T-helper 22 cell (primary cell): ENCODE measurements around the gene NLRP9.
"Not testable (repeated sequence)": the region's sequence is repeated elsewhere in the genome, so short reads cannot be mapped to it uniquely, and the experiment has no call there.

Source experiments
- DNase-seq: peaks from one replicate; pipeline ENCODE4 v3.0.0-alpha.2; 2020; ENCODE audit warnings: low read depth

The NLRP9 gene

DNA sequence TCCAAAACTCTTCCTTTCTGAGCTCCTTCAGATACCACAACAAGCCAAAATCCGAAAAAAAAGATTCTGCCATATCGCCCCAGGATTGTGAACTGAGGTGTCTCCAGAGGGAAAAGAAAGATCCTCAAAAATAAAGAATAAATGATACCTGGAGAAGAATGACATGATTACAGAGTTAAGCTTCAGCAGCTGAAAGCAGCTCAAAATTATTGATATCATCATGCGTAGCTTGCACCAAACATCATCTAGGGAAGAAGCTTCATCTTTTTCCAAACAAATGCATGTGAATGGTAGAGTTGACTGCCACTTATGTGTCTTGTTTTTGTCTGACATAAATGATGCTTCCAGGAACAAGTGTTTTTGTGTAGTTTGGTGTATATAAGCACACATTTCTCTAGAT, at the start of gene NLRP9:
TSS of gene NLRP9 (minus strand) at position 101 of the 400 bp plus-strand sequence. CDS start at position 73, 28 bp downstream.
- no peak for DNase-seq

DNA sequence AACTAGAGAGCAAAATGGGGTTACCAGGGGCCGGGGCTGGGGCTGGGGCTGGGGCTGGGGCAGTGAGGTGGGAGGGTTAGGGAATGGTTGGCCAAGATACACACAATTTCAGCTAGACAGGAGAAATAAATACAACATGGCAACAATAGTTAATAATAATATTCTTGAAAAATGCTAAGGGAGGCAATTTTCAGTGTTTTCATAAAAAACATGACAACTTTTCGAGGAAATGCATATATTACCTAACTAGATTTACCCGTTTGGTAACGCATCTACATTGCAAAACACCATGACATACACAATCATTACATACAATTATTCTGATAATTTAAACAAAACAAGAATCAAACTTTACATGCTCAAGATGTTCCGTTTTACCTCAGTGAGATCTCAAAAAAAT, 42.9 kb upstream of the NLRP9 start:
- no peak for DNase-seq

DNA sequence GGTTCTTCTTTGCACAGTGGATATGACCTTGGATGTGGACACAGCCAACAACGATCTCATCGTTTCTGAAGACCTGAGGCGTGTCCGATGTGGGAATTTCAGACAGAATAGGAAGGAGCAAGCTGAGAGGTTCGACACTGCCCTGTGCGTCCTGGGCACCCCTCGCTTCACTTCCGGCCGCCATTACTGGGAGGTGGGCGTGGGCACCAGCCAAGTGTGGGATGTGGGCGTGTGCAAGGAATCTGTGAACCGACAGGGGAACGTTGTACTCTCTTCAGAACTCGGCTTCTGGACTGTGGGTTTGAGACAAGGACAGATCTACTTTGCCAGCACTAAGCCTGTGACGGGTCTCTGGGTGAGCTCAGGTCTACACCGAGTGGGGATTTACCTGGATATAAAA, 40.1 kb upstream of the NLRP9 start:
- DNase-seq, result no peak

DNA sequence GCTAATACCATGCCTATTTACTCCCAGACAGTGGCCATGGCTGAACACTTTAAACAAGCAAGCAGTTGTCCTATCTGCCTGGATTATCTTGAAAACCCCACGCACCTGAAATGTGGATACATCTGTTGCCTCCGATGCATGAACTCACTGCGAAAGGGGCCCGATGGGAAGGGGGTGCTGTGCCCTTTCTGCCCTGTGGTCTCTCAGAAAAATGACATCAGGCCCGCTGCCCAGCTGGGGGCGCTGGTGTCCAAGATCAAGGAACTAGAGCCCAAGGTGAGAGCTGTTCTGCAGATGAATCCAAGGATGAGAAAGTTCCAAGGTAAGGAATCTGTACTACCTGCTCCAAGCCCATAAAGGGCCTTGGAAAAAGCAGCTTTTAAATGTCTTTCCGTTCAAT, 39.3 kb upstream of the NLRP9 start:
- DNase-seq, result no peak

DNA sequence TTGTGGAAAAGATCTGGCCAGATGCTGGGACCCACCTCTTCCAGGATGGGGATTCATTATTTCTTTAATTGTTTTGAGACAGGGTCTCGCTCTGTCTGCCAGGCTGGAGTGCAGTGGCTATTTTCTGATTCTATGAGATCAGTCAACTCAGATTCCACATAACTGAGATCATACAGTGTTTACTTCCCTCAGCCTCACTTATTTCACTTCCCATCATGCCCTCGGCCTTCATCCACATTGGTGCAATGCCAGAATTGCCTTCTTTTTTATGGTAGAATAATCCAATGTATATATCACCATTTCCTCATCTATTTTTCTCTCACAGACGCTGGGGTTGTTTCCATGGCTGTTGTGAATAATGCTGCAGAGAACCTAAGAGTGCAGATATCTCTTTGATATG, 31.4 kb upstream of the NLRP9 start:
- DNase-seq, result not testable (repeated sequence)

DNA sequence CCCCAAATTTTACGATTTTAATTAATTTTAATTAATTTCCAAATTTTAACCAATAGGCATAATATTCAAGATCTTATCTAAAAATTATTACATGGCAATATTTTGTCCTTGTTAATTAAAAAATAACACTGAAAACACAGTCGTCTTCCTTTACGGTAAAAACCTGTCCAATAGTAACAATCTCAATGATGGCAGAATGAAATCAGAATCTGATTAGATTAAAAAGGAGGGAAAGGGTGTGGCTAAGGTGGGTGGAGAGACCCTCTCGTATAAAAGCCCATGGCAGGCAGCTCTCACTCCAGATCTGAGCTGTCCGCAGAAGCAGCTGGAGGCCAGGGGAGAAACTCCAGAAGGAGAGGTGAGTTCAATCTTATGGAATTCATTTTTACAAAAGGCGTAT, 30.6 kb upstream of the NLRP9 start, which contains the start of gene RFPL4AL1:
TSS of gene RFPL4AL1 (plus strand) at position 301 of the 400 bp plus-strand sequence. CDS start 2,687 bp downstream, outside the sequence.
- DNase-seq, result not testable (repeated sequence)

DNA sequence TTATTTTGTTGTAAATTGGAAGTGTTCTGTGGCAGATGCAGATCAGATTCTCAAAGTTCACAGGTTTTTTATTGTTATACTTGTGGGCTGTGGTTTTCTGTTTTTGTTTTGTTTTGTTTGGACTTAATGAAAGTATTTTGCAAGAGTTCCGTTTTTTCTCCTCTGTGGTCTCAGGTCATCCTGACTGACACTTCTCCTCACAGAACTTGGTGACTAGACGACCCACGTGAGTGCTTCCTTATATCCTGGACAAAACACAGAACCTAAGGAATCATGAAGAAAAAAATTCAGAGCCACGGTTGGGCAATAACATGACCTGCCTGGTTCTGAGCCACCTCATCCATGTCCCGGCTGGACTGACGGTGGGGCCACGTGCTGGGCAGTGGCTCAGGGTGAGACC, 28.3 kb upstream of the NLRP9 start:
- no peak for DNase-seq

DNA sequence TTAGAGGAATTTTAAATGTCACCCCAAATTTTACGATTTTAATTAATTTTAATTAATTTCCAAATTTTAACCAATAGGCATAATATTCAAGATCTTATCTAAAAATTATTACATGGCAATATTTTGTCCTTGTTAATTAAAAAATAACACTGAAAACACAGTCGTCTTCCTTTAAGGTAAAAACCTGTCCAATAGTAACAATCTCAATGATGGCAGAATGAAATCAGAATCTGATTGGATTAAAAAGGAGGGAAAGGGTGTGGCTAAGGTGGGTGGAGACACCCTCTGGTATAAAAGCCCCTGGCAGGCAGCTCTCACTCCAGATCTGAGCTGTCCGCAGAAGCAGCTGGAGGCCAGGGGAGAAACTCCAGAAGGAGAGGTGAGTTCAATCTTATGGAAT, 20.6 kb upstream of the NLRP9 start, which contains the start of gene RFPL4A:
TSS of gene RFPL4A (plus strand) at position 301 of the 400 bp plus-strand sequence. CDS start 2,704 bp downstream, outside the sequence.
- not testable (repeated sequence) for DNase-seq

DNA sequence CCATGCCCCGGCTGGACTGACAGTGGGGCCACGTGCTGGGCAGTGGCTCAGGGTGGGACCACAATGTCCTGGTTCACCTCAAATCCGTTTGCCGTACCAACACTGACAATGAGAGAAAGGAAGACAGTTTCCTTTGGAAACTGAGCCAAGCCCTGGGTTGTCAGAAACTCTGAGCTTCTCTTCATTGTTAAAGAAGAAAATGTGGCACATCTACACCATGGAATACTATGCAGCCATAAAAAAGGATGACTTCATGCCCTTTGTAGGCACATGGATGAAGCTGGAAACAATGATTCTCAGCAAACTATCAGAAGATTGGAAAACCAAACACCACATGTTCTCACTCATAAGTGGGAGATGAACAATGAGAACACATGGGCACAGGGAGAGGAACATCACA, 18.6 kb upstream of the NLRP9 start:
- not testable (repeated sequence) for DNase-seq

DNA sequence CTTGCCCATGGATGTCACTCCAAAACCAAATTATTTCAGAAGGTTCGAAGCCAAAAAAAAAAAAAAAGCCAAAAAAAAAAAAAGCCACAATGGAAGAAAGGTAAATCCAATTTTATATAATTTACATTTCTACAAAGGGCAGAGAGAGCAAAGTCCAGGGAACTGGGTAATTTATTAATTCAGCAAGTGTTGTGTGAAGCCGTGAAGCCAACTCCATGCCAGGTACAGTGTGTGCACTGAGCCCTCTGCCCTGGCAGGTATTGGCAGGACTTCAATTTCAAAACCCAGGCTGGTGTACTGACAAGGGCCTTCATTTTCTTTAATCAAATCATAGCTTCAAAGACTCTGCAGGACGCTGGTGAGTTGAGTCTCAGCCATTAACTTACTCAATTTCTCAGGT, 15.2 kb upstream of the NLRP9 start:
- DNase-seq, result no peak

DNA sequence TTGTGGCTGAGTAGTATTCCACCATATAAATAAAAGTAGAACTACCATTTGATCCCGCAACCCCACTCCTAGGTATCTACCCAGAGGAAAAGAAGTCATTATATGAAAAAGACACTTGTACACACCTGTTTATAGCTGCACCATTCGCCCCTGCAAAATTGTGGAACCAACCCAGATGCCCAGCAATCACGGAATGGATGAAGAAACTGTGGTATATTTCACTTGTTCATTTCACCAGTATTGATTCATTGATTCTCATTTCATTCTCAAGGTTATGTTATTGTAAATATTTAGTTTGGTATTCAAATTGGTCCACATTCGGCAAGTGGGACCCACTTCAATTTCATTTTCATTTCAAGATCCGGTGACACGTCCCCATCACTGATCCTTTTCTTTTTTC, 12.5 kb upstream of the NLRP9 start:
- DNase-seq, result no peak

DNA sequence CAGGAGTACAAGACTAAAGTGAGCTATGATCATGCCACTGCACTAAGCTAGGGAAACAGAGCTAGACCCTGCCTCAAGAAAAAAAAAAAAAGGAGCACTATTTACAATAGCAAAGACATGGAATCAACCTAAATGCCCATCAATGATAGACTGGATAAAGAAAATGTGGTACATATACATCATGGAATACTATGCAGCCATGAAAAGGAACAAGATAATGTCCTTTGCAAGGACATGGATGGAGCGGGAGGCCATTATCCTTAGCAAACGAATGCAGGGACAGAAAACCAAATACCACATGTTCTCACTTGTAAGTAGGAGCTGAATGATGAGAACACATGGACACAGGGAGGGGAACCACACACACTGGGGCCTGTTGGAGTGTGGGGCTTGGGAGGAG, 7.8 kb downstream of the NLRP9 start:
- not testable (repeated sequence) for DNase-seq

DNA sequence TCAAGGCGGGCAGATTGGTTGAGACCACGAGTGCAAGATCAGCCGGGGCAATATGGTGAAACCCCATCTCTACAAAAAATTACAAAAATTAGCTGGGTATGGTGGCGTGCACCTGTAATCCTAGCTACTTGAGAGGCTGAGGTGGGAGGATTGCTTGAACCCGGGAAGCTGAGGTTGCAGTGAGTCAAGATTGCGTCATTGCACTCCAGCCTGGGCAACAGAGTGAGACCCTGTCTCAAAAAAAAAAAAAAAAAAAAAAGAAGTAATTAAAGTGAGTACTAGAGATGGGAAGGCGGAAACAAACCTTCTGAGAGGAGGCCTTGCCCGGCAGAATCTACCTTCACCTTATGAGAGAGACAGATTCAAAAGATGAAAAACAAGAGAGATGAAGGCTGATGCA, 14.7 kb downstream of the NLRP9 start:
- DNase-seq, result no peak

DNA sequence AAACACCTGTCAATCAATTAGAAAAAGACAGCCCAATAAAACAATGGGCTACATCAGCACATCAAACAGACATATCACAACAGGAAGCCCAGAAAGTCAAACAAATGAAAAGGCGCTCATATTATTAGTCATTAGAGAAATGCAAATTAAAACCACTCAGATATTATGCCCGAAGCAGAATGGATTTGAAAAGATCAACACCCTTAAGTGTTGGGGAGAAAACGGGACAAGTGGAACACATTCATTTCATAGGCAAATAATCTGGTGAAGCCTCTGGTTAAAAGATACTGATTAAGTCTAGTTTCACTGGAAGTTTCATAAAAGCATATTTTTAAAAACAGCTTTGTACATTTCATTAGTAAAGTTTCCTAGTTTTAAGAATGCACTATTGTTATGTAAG, 17.4 kb downstream of the NLRP9 start:
- DNase-seq, result no peak

DNA sequence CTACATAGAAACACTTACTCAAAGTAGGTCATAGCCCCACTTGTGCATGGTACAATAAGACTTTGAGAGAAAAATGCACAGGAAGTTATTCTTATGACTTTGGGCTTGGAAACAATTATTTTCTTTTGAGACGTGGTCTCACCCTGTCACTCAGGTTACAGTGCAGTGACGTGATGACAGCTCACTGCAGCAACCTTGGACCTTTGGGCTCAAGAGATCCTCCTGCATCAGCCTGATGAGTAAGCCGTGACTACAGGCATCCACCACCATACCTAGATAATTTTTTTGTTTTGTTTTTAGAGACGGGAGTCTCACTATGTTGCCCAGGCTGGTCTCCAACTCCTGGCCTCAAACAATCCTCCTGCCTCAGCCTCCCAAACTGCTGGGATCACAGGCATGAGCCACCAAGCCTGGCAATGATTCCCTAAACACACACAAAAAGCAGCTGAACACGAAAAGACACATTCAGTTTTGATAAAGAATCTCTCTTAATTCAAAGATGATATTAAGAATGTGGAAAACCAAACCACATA, 17.9 kb downstream of the NLRP9 start:
- no peak for DNase-seq

DNA sequence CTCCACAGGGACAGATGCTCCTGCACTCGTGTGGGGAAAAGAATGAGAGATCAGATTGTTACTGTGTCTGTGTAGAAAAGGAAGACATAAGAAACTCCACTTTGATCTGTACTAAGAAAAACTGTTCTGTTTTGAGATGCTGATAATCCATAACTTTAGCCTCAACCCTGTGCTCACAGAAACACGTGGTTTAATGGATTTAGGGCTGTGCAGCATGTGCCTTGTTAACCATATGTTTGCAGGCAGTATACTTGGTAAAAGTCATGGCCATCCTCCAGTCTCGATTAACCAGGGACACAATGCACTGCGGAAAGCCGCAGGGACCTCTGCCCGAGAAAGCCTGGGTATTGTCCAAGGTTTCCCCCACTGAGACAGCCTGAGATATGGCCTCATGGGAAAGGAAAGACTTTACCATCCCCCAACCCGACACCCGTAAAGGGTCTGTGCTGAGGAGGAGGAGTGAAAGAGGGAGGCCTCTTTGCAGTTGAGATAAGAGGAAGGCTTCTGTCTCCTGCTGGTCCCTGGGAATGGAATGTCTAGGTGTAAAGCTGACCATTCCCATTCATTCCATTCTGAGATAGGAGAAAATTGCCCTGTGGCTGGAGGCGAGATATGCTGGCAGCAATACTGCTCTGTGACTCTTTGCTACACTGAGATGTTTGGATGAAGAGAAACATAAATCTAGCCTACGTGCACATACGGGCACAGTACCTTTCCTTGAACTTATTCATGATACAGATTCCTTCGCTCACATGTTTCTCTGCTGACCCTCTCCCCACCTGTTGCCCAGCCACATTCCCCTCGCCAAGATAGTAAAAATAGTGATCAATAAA, 20.1 kb downstream of the NLRP9 start:
- DNase-seq, result not testable (repeated sequence)

DNA sequence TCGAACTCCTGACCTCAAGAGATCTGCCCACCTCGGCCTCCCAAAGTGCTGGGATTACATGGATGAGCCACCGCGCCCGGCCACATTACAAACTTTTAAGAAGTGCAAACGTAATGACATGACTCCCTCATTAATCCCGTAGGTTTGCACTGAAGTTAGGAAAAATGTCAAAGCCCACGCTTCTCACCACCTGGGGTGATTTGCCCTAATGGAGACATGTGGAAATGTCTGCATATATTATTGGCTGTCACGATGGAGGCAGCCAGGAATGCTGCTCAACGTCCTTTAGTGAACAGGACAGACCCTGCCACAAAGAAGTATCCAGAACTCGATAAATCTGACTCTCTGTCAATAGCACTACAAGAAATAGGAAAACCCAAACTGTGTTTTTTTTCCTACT, 21.0 kb downstream of the NLRP9 start:
- no peak for DNase-seq

DNA sequence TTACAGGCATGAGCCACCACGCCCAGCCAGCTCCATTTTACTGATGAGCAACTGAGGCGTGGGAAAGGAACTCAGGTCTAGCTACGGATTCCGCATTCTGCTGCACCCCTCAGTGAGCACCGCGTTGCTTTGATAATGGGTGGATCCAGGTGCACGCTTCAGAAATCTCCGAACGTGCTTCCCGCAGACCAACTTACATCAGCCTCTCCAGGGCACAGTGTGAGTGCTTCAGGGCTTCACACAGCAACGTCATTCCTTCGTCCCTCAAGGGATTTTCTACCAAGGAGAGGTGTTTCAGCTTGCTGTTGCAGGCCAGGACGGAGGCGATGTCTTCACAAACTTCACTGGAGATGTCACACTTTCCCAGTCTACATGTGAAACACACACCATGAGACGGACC, 21.7 kb downstream of the NLRP9 start:
- no peak for DNase-seq

DNA sequence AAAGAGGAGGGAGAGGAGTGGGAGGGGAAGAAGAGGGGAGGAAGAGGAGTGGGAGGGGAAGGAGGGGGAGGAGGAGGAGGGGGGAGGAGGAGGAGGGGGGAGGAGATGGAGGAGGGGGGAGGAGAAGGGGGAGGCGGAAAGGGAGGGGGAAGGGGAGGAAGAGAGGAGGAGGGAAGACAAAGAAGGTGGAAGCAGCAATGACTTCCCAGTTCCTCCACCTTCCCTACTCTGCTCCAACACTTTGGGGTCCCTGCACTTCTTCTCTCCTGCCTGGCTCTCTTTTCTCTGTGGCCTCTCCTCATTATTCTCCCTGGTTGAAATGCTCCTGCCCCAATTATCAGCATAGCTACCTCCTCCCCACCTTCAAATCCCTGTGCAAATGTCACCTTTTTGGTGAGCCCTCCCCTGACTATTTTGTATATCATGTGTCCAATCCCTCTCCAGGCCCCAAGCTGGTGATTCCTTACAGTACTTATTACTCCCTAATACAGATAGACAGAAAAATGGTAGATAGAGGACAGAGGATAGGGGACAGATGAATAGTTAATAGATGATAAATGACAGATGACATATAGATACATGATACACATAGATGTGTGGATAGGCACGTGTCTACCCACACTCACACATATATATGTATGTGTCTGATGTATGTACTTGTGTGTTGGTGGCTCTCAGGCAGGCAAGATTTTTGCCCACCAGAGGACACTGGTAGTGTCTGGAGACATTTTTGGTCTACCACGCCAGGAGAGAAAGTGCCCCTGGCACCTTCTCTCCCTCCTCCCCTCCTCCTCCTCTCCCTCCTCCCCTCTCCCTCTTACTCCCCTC, 25.2 kb downstream of the NLRP9 start:
- DNase-seq, result no peak

DNA sequence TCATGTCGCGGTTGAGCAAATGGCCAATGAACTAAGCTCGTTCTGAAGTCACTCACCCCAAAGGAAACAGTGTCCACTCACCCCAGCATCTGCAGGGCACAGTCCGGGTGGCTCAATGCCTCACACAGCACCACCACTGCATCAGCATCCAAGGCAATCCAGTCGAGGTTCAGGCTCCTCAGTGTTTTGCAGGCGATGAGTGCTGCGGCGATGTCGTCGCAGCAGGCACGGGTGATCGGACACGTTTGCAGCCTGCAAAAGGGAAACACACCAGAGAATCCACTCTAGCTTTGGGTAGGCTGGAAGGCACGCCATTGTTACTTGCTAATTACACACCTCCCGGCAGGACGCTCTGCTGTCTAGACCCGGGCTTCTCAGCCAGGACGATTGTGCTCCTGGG, 26.5 kb downstream of the NLRP9 start:
- DNase-seq, result no peak

DNA sequence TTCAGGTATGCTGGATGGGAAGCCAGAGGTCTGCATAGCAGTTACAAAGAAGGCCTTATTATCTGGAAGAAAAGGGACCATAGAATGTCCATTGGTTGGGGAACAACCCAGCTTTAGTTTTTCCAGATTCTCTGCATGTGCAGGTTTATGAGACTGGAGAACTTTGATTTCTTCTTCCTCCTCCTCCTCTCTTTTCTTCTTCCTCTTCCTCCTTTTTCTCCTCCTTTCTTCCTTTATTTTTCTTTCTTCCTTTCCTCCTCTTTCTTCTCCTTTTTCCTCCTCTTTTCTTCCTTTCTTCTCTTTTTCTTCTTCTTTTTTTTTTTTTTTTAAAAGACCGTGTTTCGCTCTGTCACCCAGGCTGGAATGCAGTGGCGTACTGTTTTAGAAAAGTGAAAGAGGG, 32.2 kb downstream of the NLRP9 start:
- no peak for DNase-seq

DNA sequence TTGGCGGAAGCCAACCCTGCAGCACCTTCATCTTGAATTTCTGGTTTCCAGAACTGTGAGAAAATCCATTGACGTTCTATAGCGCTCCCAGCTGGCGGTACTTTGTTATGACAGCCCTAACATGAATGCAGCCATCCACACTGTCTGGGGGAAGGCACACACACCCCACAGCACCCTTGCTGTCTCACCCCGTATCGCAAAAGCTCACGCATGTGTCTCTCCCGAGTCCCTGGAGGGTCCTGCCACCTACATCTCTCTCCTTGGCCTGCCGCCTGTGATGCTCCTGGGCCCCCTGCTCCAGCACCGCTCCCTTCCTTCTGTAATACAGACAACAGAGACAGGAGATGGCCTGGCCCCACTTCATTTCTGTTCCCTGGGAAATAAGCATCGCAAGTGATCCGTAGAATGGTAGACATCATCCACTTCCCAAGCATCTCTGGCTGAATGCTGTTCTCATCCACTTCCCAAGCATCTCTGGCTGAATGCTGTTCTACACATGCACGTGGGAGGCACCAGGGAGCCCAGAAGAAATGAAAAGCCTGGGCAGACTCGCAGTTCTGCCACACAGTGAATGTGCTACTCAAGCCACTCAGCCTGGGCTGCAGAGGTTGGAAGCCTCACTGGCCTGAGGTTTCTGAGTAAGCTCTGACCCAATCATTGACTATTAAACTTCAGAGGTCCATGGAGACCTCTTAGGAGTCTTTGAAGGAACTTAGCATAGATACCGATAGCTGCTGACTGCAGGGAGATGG, 33.5 kb downstream of the NLRP9 start:
- DNase-seq, result no peak
